Cardiac fibroblast (primary cell): ENCODE data around the gene MAGEF1.

Experiments used
- DNase-seq, 2 donors: peaks; one replicate each; pipeline versions ENCODE4 v3.0.0 to v3.0.0-alpha.2; 2010; ENCODE audit warnings: low read depth in 2 of 2
- H3K4me3 ChIP-seq, 2 donors: replicated peaks in 1 of 2; 1 replicate in 1 of 2; 2 replicates in 1 of 2; pipeline ENCODE4 v1.5.1; 2011; ENCODE audit warnings: low read depth in 2 of 2, low read length in 2 of 2, mild to moderate bottlenecking in 2 of 2, moderate library complexity in 1 of 2
- TF ChIP-seq, protein P1 (sequence below): IDR thresholded peaks from one replicate; pipeline ENCODE4 v1.5.1; 2011; ENCODE audit warnings: low read depth, mild to moderate bottlenecking, low read length, inconsistent platforms

MAGEF1 gene

DNA sequence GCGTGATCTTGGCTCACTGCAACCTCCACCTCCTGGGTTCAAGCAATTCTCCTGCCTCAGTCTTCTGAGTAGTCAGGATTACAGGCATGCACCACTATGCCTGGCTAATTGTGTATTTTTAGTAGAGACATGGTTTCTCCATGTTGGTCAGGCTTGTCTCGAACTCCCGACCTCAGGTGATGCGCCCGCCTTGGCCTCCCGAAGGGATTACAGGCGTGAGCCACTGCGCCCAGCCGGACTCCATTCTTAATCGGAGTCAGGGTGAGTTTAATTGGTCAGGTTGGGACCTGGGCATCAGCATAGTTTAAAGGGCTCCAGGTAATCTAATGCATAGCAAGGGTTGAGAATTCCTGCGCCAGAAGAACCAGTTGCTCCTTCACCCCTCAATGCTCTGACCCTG, 29.2 kb downstream of the MAGEF1 start:
- TF ChIP-seq, protein P1, sequence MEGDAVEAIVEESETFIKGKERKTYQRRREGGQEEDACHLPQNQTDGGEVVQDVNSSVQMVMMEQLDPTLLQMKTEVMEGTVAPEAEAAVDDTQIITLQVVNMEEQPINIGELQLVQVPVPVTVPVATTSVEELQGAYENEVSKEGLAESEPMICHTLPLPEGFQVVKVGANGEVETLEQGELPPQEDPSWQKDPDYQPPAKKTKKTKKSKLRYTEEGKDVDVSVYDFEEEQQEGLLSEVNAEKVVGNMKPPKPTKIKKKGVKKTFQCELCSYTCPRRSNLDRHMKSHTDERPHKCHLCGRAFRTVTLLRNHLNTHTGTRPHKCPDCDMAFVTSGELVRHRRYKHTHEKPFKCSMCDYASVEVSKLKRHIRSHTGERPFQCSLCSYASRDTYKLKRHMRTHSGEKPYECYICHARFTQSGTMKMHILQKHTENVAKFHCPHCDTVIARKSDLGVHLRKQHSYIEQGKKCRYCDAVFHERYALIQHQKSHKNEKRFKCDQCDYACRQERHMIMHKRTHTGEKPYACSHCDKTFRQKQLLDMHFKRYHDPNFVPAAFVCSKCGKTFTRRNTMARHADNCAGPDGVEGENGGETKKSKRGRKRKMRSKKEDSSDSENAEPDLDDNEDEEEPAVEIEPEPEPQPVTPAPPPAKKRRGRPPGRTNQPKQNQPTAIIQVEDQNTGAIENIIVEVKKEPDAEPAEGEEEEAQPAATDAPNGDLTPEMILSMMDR, result no peak
- no peak for DNase-seq
- no peak overlapping the region for H3K4me3 ChIP-seq

DNA sequence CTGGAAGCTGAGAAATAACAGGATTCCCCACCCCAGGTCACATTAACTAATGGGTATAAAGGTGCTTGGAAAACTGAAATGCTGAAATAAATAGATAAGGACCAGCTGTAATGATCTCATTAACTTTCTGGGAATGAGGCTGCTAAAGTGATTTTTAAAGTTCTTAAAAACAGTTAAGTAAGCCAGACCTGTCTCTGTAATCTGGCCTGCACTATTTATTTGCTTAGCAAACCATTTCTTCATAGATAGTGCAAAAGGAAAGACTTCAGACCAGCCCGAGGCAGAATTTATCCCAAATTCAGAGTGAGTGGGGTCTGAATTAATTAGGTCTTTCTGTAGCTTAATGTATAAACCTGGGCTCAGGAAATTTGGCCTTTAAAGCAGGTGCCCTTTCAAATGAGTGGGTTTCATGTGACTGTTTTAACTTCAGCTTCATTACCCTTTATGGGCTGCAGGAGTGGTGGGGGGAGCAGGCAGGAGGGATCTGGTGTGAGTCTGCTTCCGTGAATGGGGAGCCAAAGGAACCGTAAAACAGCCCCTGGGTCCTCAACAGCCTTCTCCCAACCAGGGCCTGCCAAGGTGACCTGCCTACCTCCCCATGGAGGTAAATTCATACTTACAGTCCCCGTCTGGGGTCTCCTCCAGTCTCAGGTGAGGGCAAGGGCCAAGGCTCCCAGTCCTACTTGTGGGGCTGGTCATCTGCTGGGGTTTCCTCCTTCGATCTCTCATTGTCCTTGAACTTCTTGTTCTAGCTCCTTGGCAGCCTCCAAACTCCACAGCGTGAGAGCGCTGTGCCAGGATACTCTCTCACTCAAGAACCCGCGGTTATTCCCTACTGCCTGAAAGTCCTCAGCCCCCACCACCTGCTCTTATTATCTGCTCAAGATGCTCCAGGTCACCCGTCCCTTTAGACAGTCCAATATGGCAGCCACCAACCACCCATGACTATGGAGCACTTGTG, 31.2 kb downstream of the MAGEF1 start:
- H3K4me3 ChIP-seq, result no peak overlapping the region
- DNase-seq, result no peak
- TF ChIP-seq, protein P1, result no peak

DNA sequence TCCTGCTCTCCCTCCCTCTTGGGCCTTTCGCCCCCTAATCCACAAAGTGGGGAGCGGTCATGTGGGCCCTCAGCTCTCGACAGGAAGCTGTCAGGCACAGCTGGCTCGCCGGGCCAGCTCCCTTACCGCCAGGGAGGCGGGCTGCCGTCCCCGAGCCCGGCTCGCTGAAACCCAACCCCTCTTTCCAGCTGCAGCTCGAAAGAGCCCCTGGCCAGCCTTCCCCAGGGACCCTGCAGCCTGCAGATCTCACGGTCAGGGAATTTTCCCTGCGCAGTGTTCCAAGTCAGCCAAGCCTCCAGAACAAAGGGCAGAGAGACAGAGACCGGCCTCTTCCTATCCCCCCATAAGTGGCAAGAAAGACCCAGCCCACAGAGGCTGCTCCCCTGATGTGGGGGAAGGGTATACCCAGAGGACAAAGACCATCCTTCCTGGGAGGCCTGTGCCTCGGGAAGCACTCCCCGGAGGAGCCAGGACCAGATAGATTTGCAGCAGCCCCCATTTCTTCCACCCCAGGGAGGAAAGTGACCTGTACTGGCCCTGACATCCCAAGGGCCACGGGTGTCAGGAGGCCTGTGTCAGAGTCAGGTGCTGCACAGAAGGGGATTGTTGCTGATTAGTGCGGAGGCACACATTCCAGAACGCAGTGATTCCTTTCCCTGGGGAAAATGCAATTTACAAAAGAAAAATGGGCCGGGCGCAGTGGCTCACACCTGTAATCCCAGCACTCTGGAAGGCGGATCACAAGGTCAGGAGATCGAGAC, 32.6 kb downstream of the MAGEF1 start:
- H3K4me3 ChIP-seq, result no peak overlapping the region
- peak; percentile 6 to 49 for DNase-seq
- TF ChIP-seq, protein P1, result no peak

DNA sequence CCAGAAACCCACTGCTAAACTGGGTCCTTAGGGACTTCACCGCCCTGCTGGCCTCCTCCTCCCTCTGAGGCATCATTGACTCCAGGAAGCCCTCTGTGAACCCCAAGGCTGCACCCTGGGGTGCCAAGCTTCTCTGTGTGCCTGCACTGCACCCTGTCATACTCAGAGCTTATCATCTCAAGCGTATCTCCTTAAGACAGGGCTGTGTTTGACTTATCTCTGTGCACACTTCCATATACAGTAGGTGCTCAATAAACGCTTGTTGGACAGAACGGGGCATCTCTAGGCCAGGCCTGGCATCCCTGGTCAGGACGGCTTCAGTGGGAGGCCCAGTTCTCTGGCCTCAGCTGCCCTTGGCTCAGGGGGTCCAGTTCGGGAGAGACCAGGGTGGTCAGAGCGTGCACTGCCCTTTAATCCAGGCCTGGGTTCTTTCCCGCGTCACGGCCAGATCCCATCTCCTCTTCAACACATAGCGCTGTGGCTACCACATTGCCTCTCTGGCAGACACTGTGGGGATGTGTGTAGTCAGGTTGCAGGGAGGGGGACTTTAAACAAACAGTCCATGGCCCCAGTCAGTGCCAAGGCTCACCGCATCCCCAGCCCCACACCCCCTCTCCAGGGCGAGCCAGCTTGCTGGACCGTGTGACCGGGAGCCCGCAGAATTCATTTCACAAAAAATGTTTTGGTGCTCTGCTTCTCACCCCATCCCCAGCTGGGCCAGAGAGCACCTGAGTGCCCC, 33.4 kb downstream of the MAGEF1 start:
- no peak overlapping the region for H3K4me3 ChIP-seq
- DNase-seq, result no peak
- TF ChIP-seq, protein P1, result no peak

DNA sequence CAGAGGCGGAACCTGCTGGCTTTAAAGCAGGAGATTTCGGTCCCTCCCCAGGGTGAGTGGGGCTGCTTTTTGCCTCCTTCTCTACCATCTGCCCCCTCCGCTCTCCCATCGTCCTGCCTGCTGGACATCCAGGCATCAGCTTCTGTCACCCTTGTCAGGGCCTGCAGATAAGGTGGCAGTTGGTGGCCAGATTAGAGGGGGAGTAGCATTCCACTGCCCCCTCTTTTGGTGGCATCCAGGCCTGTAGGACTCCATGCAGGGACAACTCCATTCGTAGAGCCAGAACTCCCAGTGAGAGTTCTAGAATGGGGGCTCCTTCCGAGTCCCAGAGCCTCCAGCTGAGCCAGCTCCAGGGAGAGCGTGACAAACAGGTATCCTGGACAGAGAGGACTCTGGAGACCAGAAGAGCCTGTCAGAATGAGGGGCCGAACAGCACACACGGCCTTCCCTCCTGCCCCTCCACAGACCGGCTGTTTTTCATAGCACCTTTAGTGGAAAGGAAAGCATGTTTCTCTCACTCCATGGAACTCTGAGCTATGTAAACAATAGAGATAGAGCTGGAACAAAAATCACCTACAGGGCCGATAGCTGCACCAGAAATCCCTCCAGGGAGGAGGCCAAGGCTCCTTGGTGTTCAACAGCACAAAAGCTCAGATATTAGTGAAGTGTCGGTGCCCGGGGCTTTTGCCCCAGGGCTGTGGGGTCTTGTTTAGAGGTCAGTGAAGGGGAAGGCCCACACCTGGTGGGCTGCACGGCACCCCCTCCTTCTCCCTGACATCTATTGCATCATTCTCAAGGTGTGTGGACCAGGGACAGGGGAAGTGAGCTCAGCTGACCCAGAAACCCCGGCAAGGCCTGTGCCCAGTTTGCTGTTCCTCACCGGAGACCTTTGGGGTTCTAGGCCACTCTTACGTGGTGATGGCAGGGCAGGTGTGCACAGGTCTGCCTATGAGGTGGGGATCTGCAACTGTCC, 34.2 kb downstream of the MAGEF1 start:
- TF ChIP-seq, protein P1, result no peak
- H3K4me3 ChIP-seq, result no peak overlapping the region
- no peak for DNase-seq
